GM06990 (cell line): ENCODE results near the gene SYTL5.

Experiments used
- DNase-seq: peaks from one replicate; pipeline ENCODE4 v3.0.0-alpha.2; 2011; ENCODE audit not compliant: insufficient read length; ENCODE audit errors: extremely low read depth
- H3K27me3 ChIP-seq: replicated peaks from 2 replicates; pipeline ENCODE4 v1.6.0; 2011; ENCODE audit warnings: low read length; ENCODE audit not compliant: control insufficient read depth, insufficient read depth
- H3K36me3 ChIP-seq: 2 replicates; pipeline ENCODE4 v1.5.1; 2011; ENCODE audit warnings: low read length; ENCODE audit not compliant: control insufficient read depth, insufficient read depth
- H3K4me3 ChIP-seq: replicated peaks from 2 replicates; pipeline ENCODE4 v1.5.1; 2011; ENCODE audit warnings: low read depth, mild to moderate bottlenecking, control low read depth, low read length
- CTCF ChIP-seq: IDR thresholded peaks from 2 replicates; pipeline ENCODE4 v1.5.1; 2011; ENCODE audit warnings: low read length, control low read depth, mild to moderate bottlenecking, inconsistent platforms; ENCODE audit not compliant: insufficient read depth, poor library complexity, severe bottlenecking

SYTL5 gene

GRCh38 chrX:38066934-38067333, 60.6 kb downstream of the SYTL5 start:
- Histone ChIP-seq H3K4me3 (no peak overlapping the region), H3K27me3 (no peaks in the 10 kb centered on the region), H3K36me3 (no peaks in the 10 kb centered on the region)
- DNase-seq = no peak
- no peak for TF ChIP-seq CTCF

- Histone ChIP-seq H3K36me3 (no peaks in the 10 kb centered on the region), H3K27me3 (no peaks in the 10 kb centered on the region), H3K4me3 (no peak overlapping the region)
- no peak for TF ChIP-seq CTCF
- DNase-seq = no peak
Observed at GRCh38 chrX:38069273-38069672, 62.9 kb downstream of the SYTL5 start.

GRCh38 chrX:38069991-38070390, 63.6 kb downstream of the SYTL5 start:
- no peaks in the 10 kb centered on the region for H3K27me3 ChIP-seq

GRCh38 chrX:38079463-38079862, 73.1 kb downstream of the SYTL5 start:
- Histone ChIP-seq H3K36me3 (no peaks in the 10 kb centered on the region), H3K4me3 (no peak overlapping the region), H3K27me3 (no peaks in the 10 kb centered on the region; the same call in 1 of the 2 replicates)
- TF ChIP-seq CTCF = no peak
- no peak for DNase-seq

More at GRCh38 chrX:38069991-38070390, 63.6 kb downstream of the SYTL5 start:
- DNase-seq = no peak
- H3K36me3 ChIP-seq = no peaks in the 10 kb centered on the region
- TF ChIP-seq CTCF = no peak
- no peak overlapping the region for H3K4me3 ChIP-seq

- no peaks in the 10 kb centered on the region; the same call in 1 of the 2 replicates for H3K27me3 ChIP-seq
- DNase-seq = no peak
- H3K4me3 ChIP-seq = no peak overlapping the region
- H3K36me3 ChIP-seq = no peaks in the 10 kb centered on the region
- no peak for TF ChIP-seq CTCF
Observed at GRCh38 chrX:38080808-38081207, 74.5 kb downstream of the SYTL5 start.

- no peak overlapping the region for H3K4me3 ChIP-seq
- no peaks in the 10 kb centered on the region; the same call in 1 of the 2 replicates for H3K27me3 ChIP-seq
- no peak for TF ChIP-seq CTCF
- no peaks in the 10 kb centered on the region for H3K36me3 ChIP-seq
- DNase-seq = no peak
Observed at GRCh38 chrX:38081909-38082308, 75.6 kb downstream of the SYTL5 start.
